NCI-H774 (cell line): ENCODE measurements around the gene DNAJC17.

Experiments used
- DNase-seq: peaks from one replicate; lab custom pipeline; 2025; lab: John Stamatoyannopoulos, UW

DNAJC17 gene

GRCh38 chr15:40829115-40829514, 21.8 kb upstream of the DNAJC17 start:
- no peak for DNase-seq

DNA sequence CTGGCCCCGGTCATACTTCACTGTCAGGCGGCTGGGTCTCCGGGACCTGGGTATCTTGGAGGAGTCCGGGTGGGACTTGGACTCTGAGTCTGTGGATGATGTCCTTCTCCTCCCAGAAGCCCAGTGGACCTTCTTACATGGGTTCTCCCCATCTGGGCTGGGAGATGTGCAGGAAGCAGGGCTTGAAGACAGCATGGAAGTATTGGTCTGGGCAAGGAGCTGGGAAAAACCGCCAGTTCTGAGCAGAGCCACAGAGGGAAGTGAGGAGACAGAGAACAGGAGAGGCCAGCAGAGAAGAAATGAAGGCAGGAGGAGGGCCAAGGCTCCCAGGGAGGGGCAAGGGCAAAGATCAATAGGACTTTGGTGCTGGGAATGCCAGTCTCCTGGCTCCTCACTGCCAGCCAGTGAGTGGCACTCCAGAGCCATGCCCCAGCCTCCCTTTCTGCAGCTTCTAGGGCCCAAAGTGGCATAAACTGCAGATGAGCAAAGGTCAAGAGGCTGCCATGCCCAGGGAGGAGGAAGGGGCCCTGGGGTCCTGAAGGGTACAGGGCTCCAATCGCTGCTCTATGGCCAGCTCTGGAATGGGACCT, 21.3 kb upstream of the DNAJC17 start, which contains the start of gene PPP1R14D:
Gene PPP1R14D, minus strand, starts transcription at position 262 of the 590 bp plus-strand sequence. Its CDS starts 67 bp downstream, at position 195.
- DNase-seq, result no peak

DNA sequence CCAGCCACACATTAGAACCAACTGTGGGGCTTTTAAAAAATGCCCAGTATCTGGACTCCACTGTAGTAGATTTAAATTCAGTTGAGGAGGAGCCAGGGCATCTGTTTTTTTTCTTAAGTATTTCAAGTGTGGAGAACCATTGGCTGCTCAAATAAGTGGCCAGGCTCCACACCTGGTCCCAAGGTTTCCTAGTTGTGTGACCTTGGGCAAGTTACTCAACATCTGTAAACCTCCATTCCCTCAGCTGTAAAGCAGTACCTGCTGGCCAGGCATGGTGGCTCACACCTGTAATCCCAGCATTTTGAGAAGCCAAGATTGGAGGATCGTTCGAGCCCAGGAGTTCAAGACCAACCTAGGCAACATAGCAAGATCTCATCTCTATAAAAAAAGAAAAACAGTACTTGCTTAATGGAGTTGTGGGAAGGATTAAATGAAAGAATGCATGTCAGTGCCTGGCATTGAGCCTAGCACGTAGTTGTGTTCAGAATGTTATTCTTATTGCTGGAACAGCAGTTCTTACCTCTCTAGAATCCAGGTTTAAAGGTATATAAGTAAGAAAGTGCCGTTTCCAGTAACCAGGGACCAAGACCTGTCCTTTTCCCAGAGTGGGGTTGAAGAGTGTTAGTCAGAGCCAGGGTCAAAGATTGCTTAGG, 19.3 kb upstream of the DNAJC17 start:
- no peak for DNase-seq

DNA sequence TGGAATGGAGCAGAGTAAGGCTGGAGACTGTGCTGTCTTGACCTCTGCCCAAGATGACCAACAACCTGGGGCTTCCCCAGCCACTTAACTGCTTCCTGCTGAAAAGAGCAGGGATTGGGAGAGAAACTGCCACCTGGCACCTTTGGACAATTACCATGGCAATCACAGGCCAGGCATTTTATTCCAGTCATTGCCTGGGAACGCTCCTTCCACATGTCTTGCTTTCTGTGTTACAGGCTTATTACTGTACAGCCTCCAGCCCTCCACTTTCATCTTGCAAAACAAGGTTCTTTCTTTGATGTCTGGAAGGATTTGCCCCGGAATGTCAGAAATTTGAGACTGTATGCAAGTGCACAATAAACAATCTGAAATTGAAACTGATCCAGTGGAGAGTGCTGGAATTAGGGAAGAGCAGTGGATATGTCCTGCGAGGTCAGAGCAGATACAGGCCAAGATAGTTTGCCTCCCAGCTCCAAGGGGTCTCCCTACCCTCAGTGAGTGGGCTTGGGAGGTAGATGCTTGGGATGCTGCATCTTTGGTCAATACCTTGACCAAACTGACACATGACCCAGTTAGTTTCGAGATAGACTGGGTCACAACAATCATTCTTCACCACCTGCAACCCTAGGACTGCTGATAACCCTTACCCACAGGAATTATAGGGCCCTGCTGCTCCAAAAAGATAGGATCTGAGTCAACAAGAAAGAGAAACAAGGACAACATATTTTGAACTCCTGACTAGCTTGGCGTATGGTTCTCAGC, 18.6 kb upstream of the DNAJC17 start:
- DNase-seq, result peak; percentile 15

- DNase-seq, result no peak
Observed at GRCh38 chr15:40823572-40824343, 16.5 kb upstream of the DNAJC17 start.

DNA sequence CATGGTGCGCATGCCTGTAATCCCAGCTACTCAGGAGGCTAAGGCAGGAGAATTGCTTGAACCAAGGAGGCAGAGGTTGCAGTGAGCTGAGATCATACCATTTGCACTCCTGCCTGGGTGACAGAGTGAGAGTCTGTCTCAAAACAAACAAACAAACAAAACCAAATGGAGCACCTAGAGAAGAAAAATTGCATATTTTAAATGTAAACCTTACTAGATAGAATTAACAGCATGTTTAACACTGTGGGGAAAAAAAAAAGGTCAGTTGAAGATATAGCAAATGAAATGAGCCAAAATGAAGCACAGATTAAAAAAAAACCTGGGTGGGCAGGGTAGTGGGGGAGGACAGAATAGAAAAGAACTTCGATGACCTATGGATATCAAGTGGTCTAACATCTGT, 13.9 kb upstream of the DNAJC17 start:
- no peak for DNase-seq

DNA sequence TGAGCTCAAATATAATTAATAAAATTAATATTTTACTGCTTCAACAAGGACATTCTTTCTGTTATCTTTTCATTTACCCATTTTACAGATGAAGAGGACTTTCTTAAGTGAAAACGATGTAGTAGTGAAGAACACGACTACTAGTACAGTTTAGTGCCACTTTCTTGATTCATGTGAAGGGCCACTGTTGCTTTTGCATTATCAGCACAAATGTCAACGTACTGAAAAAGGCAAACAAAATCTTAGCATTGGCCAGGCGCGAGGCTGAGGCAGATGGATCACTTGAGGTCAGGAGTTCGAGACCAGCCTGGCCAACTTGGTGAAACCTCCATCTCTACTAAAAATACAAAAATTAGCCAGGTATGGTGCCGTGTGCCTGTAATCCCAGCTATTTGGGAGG, 11.8 kb upstream of the DNAJC17 start:
- no peak for DNase-seq

- DNase-seq, result no peak
Observed at GRCh38 chr15:40815042-40815698, 7.9 kb upstream of the DNAJC17 start.

DNA sequence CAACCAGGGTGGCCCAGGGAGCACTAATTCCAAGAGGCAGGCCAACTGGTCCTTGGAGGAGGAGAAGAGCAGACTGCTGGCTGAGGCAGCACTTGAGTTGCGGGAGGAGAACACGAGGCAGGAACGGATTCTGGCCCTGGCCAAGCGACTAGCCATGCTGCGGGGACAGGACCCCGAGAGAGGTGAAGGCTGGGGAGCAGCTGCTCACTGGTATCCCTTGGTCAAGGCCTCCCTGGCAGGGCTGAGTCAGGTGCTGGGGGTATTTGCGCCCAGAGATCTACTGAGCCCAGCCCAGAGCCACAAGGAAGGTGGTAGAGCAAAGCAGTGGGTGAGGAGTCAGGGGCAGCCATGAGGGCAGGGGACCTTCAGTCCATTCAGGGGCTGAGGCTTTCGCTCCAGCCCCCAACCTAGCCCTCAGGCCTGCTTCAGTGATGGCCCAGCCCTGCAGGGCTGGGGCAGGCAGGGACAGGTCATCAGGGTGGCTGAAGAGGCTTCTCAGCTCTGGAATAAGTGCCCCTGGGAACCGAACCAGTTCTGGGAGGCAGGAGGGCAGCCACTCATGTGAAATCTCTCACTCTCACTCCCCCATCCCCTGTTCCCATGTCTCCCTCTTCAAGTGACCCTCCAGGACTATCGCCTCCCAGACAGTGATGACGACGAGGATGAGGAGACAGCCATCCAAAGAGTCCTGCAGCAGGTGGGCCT, 5.6 kb upstream of the DNAJC17 start:
- DNase-seq, result no peak

GRCh38 chr15:40808861-40809450, 1.7 kb upstream of the DNAJC17 start:
- no peak for DNase-seq

GRCh38 chr15:40807888-40808461, 702 bp upstream of the DNAJC17 start:
- no peak for DNase-seq

- no peak for DNase-seq
Observed at GRCh38 chr15:40806672-40807027, 623 bp downstream of the DNAJC17 start.

- DNase-seq, result no peak
Observed at GRCh38 chr15:40803688-40804087, 3.6 kb downstream of the DNAJC17 start.

- DNase-seq, result no peak
Observed at GRCh38 chr15:40803076-40803475, 4.2 kb downstream of the DNAJC17 start.

GRCh38 chr15:40799523-40799922, 7.8 kb downstream of the DNAJC17 start:
- no peak for DNase-seq

- no peak for DNase-seq
Observed at GRCh38 chr15:40796512-40796911, 10.8 kb downstream of the DNAJC17 start.

DNA sequence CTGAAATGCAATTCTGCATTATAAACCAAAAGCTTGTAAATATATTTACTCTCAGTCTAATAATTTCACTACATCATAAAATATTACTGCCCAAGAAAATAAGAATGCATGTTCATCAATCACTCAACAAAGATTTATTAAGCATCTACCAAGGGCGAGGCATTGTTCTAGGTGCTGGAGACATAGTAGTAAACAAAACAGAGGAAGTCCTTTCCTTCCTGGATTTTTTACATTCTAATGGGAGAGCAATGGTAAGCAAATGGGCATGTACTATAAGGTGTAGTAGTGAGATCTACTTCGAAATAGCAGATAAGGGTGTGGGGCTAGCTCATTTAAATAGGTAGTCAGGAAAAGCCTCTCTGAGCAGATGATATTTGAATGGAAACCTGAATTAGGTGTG, 11.2 kb downstream of the DNAJC17 start:
- no peak for DNase-seq

- peak; percentile 18 for DNase-seq
Observed at GRCh38 chr15:40793216-40793989, 13.9 kb downstream of the DNAJC17 start.

GRCh38 chr15:40792394-40792793, 14.9 kb downstream of the DNAJC17 start:
- DNase-seq, result no peak

DNA sequence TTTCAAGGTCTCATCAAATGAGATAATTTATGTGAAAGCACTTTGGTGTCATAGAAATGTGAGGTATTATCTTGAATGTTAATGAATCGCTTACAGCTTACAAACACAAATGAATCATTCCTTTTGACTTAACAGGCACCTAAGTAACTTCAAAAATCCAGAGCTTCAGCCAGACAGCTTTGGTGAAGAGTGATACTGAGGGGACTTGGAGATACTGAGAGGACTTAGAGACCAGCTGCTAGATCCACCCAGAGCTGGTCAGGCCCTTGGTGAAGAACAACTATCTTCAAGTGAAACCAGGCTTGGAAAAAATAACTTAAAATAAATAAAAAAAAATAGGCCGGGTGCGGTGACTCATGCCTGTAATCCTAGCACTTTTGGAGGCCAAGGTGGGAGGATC, 16.6 kb downstream of the DNAJC17 start:
- no peak for DNase-seq
